HG02798 (cell line): Measurements from ENCODE around the gene SGTA.
A peak's percentile ranks its signal among the peaks of the same experiment; 100 is the strongest.
"Not testable (repeated sequence)": the region's sequence is repeated elsewhere in the genome, so short reads cannot be mapped to it uniquely, and the experiment has no call there.

Experiments
- ATAC-seq: cut with Tn5 transposase; IDR thresholded peaks from one replicate; pipeline ENCODE4 v1.9.1; 2021; ENCODE audit warnings: mild to moderate bottlenecking; ENCODE audit not compliant: unreplicated experiment, poor library complexity

The SGTA gene

GRCh38 chr19:2795827-2796658 lies 13.0 kb upstream of the SGTA start:
- ATAC-seq, result no peak

GRCh38 chr19:2793577-2793976 lies 10.5 kb upstream of the SGTA start:
- no peak for ATAC-seq

GRCh38 chr19:2793126-2793525 lies 10.1 kb upstream of the SGTA start:
- no peak for ATAC-seq

- ATAC-seq, result not testable (repeated sequence)
These were observed 9.6 kb upstream of the SGTA start for GRCh38 chr19:2792666-2793065.

GRCh38 chr19:2791876-2792275 lies 8.8 kb upstream of the SGTA start:
- ATAC-seq, result no peak

- no peak for ATAC-seq
These were observed 8.4 kb upstream of the SGTA start for GRCh38 chr19:2791440-2791839.

GRCh38 chr19:2790557-2791271 lies 7.6 kb upstream of the SGTA start:
- ATAC-seq, result no peak

- ATAC-seq, result no peak
These were observed 7.1 kb upstream of the SGTA start for GRCh38 chr19:2790194-2790556.

- ATAC-seq, result no peak
These were observed 5.2 kb upstream of the SGTA start for GRCh38 chr19:2788237-2788636.

GRCh38 chr19:2787115-2787514 lies 4.0 kb upstream of the SGTA start:
- ATAC-seq, result no peak

- peak; percentile 75 for ATAC-seq
These were observed 2.3 kb upstream of the SGTA start, which contains the start of gene THOP1 for GRCh38 chr19:2785244-2785997. THOP1 (plus strand) TSS chr19:2785503; CDS start chr19:2785663, 160 bp downstream.

- no peak for ATAC-seq
These were observed 690 bp upstream of the SGTA start for GRCh38 chr19:2783781-2784145.

- ATAC-seq, result no peak
These were observed 641 bp downstream of the SGTA start for GRCh38 chr19:2782329-2782935.

GRCh38 chr19:2780284-2780683 lies 2.8 kb downstream of the SGTA start:
- ATAC-seq, result no peak

- no peak for ATAC-seq
These were observed 3.8 kb downstream of the SGTA start for GRCh38 chr19:2779121-2779740.

- no peak for ATAC-seq
These were observed 5.0 kb downstream of the SGTA start for GRCh38 chr19:2777952-2778683.

- no peak for ATAC-seq
These were observed 7.3 kb downstream of the SGTA start for GRCh38 chr19:2775556-2776430.

GRCh38 chr19:2774953-2775555 lies 8.0 kb downstream of the SGTA start:
- no peak for ATAC-seq
